LoVo (cell line): ENCODE measurements around the gene RHOXF2B.
"Not testable (repeated sequence)": the region's sequence is repeated elsewhere in the genome, so short reads cannot be mapped to it uniquely, and the experiment has no call there.

Source experiments
- DNase-seq: peaks from one replicate; pipeline ENCODE4 v3.0.0-alpha.2; 2016; ENCODE audit warnings: low spot score

Gene RHOXF2B

DNA sequence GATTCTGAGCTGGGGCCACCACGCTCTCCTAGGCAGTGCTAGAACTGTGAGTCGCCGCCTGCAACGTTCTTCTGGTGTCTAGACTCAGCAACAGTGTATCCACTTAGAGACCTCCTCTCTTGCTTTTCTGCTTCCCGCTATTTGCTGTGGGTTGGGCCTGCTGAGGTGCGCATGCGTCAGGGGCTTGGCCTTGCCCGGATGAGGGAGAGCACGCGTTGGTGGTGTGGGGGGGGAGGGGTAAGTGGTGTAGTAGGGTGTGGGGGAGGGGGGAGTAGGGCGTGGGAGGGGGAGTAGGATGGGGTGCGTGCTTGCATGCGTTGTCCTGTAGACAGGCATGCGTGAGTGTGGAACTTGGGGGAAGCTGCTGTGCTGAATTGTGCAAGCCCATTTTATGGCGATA is at the start of gene RHOXF2B:
Gene RHOXF2B, minus strand, starts transcription at position 101 of the 400 bp plus-strand sequence. CDS start 138 bp downstream, outside the sequence.
- not testable (repeated sequence) for DNase-seq

- no peak for DNase-seq
Measured at GRCh38 chrX:120125444-120125843, 48.0 kb upstream of the RHOXF2B start.

DNA sequence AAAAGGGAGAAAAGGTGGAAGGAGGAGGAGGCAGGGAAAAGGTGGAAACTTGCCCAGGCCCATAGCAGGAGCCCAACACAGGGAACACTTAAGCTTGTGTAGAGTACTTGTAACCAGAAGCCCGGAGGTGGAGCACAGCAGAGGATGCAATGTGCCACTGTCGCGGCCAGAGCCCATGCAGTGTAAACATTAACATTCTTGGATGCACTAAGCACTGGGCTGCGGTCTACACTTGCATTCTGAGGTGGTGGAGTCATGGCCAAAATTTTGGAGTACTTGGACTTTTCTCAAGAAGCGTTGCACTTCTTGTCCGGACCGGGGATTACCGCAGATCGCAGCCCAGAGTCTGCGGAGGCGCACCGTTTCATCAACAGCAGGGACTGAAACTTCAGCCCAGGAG is 42.7 kb upstream of the RHOXF2B start:
- DNase-seq, result no peak

DNA sequence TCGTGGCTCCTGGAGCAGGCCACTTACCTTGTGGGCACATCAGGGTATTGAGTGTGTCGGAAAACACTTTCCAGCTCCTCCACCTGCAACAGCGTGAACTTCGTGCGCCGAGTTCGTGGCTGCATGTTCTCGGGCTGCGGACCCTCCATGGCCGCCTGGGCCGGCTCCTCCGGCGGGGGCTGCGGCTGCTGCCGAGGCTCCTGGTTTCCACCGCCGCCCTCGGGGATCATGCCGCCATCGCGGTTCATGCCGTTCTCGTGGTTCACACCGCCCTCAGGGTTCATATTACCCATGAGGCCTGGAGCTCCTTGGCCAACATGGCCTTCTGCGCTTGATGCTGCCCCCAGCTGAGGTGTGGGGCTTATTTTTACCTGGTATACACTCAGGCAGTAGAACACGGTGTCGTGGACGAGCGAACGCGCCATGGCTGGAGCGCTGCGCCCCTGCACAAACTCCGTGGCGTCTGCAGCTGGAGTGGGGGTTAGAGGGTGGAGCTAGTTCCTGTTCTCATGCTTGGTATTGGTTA is 38.0 kb upstream of the RHOXF2B start, which contains the start of gene RHOXF1:
Gene RHOXF1, minus strand, starts transcription at position 476 of the 526 bp plus-strand sequence. Its CDS starts 51 bp downstream, at position 425.
- DNase-seq, result no peak

GRCh38 chrX:120111611-120112010 is 34.1 kb upstream of the RHOXF2B start:
- no peak for DNase-seq

DNA sequence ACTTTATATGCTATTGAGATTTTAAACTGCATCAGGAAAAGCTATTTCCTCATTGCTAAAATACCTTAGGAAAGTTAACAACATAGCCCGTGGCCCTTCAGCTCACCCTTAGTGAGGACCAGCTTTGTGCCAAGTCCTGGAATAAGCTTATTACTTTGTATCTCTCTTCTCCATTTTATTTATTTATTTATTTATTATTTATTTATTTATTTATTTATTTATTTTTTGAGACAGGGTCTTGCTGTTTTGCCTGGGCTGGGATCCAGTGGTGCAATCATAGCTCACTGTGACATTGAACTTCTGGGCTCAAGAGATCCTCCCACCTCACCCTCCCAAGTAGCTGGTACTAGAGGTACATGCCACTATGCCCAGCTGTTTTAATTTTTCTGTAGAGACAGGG is 31.9 kb upstream of the RHOXF2B start:
- DNase-seq, result no peak

DNA sequence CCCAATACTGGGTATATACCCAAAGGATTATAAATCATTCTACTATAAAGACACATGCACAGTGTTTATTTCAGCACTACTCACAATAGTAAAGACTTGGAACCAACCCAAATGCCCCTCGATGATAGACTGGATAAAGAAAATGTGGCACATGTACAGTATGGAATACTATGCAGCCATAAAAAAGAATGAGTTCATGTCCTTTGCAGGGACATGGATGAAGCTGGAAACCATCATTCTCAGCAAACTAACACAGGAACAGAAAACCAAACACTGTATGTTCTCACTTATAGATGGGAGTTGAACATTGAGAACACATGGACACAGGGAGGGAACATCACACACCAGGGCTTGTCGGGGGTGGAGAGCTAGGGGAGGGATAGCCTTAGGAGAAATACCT is 27.2 kb upstream of the RHOXF2B start:
- DNase-seq, result not testable (repeated sequence)

DNA sequence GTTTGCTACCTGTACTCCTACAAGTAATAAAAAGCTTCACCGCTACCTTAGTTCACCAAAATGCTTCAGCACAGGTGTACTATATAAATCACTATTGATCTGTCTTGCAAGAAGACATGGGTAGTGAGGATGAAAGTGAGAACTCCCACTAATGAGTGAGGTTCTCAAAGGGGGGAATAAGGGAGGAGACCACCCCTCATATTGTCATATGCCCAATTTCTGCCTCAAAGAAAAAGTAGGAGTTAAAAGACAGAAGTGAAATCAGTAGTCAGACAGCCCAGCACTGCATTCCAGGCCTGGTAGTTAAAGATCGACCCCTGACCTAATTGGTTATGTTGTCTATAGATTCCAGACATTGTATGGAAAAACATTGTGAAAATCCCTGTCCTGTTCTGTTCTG is 23.6 kb upstream of the RHOXF2B start:
- DNase-seq, result not testable (repeated sequence)

- no peak for DNase-seq
Measured at GRCh38 chrX:120090208-120090607, 12.7 kb upstream of the RHOXF2B start.

- no peak for DNase-seq
Measured at GRCh38 chrX:120087289-120088017, 10.0 kb upstream of the RHOXF2B start.

GRCh38 chrX:120085553-120086185 is 8.2 kb upstream of the RHOXF2B start:
- not testable (repeated sequence) for DNase-seq

GRCh38 chrX:120066169-120066568 is 11.3 kb downstream of the RHOXF2B start:
- DNase-seq, result not testable (repeated sequence)

GRCh38 chrX:120042712-120043111 is 34.8 kb downstream of the RHOXF2B start:
- not testable (repeated sequence) for DNase-seq

- DNase-seq, result not testable (repeated sequence)
Measured at GRCh38 chrX:120042247-120042646, 35.2 kb downstream of the RHOXF2B start.

DNA sequence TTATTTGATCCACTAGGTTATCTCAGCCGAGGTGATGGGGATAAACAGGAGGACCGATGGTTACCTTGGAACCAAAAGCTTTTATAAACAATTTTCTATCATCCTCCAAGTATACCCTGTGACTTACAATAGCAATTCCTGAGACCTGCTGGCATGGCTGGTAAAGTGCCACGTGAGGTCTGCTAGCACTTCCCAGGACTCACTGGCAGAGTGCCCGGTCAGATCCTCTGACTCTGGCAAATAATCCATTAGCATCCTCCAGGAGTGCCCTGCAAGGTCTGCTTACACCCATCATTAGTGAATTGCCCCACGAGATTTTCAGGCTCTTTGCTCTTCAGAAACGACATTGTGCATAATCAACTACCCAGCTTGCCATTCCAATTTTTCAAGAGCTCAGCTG is 37.3 kb downstream of the RHOXF2B start:
- DNase-seq, result not testable (repeated sequence)

- not testable (repeated sequence) for DNase-seq
Measured at GRCh38 chrX:120039087-120039733, 38.3 kb downstream of the RHOXF2B start.

GRCh38 chrX:120036704-120037103 is 40.8 kb downstream of the RHOXF2B start:
- no peak for DNase-seq

DNA sequence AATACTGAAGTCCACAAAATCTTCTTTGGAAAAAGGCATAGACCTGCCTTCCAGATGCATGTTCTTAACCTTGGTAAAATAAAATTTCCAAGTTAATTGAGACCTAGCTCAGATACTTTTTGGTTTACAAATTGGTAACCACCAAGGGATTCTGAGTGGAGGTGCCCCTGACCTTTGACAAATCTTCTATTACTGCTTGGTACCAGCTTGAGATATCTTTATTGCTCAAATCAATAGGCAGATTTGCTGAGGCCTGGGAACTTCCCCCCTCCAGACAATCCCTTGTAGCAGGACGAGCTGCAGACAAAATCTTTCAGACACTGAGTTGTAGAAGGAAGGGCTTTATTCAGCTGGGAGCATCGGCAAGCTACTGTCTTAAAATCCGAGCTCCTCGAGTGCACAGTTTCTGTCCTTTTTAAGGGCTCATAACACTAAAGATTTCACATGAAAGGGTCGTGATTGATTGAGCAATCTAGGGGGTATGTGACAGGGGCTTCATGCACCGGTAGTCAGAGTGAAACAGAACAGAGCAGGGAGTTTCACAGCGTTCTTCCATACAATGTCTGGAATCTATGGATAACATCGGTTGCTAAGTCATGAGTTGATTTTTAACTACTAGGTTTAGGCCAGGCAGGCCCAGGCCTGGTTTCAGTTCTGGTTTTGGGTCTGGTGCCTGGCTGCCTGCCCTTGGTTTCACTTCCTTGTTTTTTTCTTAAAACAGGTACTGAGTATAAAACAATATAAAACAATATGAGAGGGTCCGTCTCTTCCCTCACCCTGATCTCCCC is 41.8 kb downstream of the RHOXF2B start:
- not testable (repeated sequence) for DNase-seq

DNA sequence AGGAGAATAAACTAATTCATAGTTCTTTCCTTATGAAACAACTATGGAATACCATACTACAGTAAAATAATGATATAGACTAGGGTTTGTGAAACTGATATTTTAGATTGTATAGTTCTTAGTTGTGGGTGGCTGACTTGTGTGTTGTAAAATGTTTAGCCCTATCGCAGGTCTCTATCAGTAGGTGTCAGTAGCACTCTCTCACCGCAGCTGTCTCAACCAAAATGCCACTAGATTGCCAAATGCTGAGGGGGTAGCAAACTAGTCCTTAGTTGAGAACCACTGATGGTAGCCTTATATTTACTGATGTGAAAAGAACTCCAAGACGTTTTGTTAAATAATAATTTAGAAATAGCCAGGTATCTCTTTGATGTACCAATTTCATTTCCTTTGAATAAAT is 48.1 kb downstream of the RHOXF2B start:
- no peak for DNase-seq

GRCh38 chrX:120023259-120023658 is 54.2 kb downstream of the RHOXF2B start:
- DNase-seq, result no peak

GRCh38 chrX:120022763-120023162 is 54.7 kb downstream of the RHOXF2B start:
- no peak for DNase-seq
